SKM-1 (cell line): ENCODE results near the gene ZNF583.

ENCODE experiments used
- DNase-seq: peaks from one replicate; lab custom pipeline; 2025; ENCODE audit not compliant: unreplicated experiment; lab: John Stamatoyannopoulos, UW

ZNF583 gene

GRCh38 chr19:56441206-56441792, 37.2 kb downstream of the ZNF583 start:
- no peak for DNase-seq

- no peak for DNase-seq
Measured at GRCh38 chr19:56474308-56474707, 70.2 kb downstream of the ZNF583 start.

DNA sequence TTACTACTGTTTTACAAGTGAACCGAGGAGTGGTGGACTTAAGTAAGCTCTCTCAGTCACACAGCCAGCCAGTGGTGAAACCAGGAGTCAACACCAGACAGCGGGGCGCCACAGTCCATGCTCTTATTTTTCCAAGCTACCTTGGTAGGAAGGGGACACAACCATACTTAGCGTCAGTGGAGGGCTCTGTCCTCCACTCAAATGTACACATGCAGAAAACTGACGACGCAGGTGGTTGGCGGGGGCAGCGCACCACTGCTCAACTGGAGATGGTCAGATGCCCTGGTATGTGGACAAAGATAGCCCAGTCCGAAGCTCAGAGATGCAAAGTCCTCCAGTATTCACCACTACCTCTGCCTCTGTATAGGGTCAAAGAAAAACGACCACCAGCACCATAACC, 72.0 kb downstream of the ZNF583 start:
- no peak for DNase-seq
